Neural crest cell (in vitro differentiated cells): ENCODE data around the gene SRGAP3. TPM values are rescaled to one million over a fixed set of nuclear protein-coding genes. Genes with fewer than 3 reads are reported as not detected.

Source experiments
- DNase-seq: peaks from one replicate; pipeline ENCODE4 v3.0.0; 2021; ENCODE audit warnings: low read depth, mixed read lengths, low spot score
- H3K27ac Mint-ChIP-seq: one replicate; pipeline ENCODE4 v1.8.0; 2021; ENCODE audit warnings: mild to moderate bottlenecking, mixed read lengths; ENCODE audit not compliant: unreplicated experiment
- H3K27me3 Mint-ChIP-seq: 2 replicates; pipeline ENCODE4 v1.8.0; 2021; ENCODE audit warnings: low read depth, mild to moderate bottlenecking, mixed read lengths
- H3K36me3 Mint-ChIP-seq: 2 replicates; pipeline ENCODE4 v1.8.0; 2021; ENCODE audit warnings: low read depth, mild to moderate bottlenecking, mixed read lengths
- H3K4me1 Mint-ChIP-seq: 2 replicates; pipeline ENCODE4 v1.8.0; 2021; ENCODE audit warnings: mixed read lengths
- H3K4me3 Mint-ChIP-seq: one replicate; pipeline ENCODE4 v1.8.0; 2021; ENCODE audit warnings: mild to moderate bottlenecking, mixed read lengths
- H3K9me3 Mint-ChIP-seq: 2 replicates; pipeline ENCODE4 v1.8.0; 2021; ENCODE audit warnings: mixed read lengths
- CTCF ChIP-seq: fragments of 200-600 bp; sonication (generic); conservative IDR thresholded peaks from 2 replicates; pipeline ENCODE4 v1.5.0; 2021; ENCODE audit warnings: antibody characterized with exemption, mild to moderate bottlenecking
- total RNA-seq: library from RNA; stranded (reverse); gene quantifications from 2 replicates; pipeline ENCODE4 v1.2.1, GENCODE V29; 2021

SRGAP3 gene
- total RNA-seq, 1 donor from 2014 or later, result 58.4 TPM

- peaks cover 54% of the 10 kb centered on the region for H3K4me1 Mint-ChIP-seq
Observed at GRCh38 chr3:9224490-9224889, 25.0 kb downstream of the SRGAP3 start.

GRCh38 chr3:9223672-9224071, 25.8 kb downstream of the SRGAP3 start:
- Mint-ChIP-seq H3K4me1 (peaks cover 53% of the 10 kb centered on the region), H3K27ac (no peak overlapping the region), H3K4me3 (no peak overlapping the region), H3K36me3 (peaks cover 3% of the 10 kb centered on the region), H3K27me3 (no peaks in the 10 kb centered on the region), H3K9me3 (no peaks in the 10 kb centered on the region)
- no peak for TF ChIP-seq CTCF
- no peak for DNase-seq

More at GRCh38 chr3:9224490-9224889, 25.0 kb downstream of the SRGAP3 start:
- H3K9me3 Mint-ChIP-seq, result no peaks in the 10 kb centered on the region
- TF ChIP-seq CTCF, result no peak
- DNase-seq, result no peak
- no peak overlapping the region for H3K4me3 Mint-ChIP-seq
- no peaks in the 10 kb centered on the region for H3K27me3 Mint-ChIP-seq
- H3K36me3 Mint-ChIP-seq, result peaks cover 3% of the 10 kb centered on the region
- no peak overlapping the region for H3K27ac Mint-ChIP-seq

- Mint-ChIP-seq H3K36me3 (peaks cover 3% of the 10 kb centered on the region), H3K9me3 (no peaks in the 10 kb centered on the region), H3K4me1 (peaks cover 55% of the 10 kb centered on the region)
Observed at GRCh38 chr3:9222956-9223639, 26.3 kb downstream of the SRGAP3 start.

GRCh38 chr3:9222049-9222448, 27.4 kb downstream of the SRGAP3 start:
- Mint-ChIP-seq H3K27me3 (no peaks in the 10 kb centered on the region), H3K4me3 (no peak overlapping the region), H3K4me1 (peaks cover 59% of the 10 kb centered on the region), H3K36me3 (peaks cover 3% of the 10 kb centered on the region), H3K27ac (no peak overlapping the region), H3K9me3 (no peaks in the 10 kb centered on the region)
- no peak for TF ChIP-seq CTCF
- no peak for DNase-seq

More at GRCh38 chr3:9222956-9223639, 26.3 kb downstream of the SRGAP3 start:
- DNase-seq, result no peak
- H3K4me3 Mint-ChIP-seq, result no peak overlapping the region
- no peak overlapping the region for H3K27ac Mint-ChIP-seq
- no peaks in the 10 kb centered on the region for H3K27me3 Mint-ChIP-seq
- TF ChIP-seq CTCF, result no peak

- H3K4me3 Mint-ChIP-seq, result no peak overlapping the region
- DNase-seq, result no peak
- no peaks in the 10 kb centered on the region for H3K9me3 Mint-ChIP-seq
- TF ChIP-seq CTCF, result no peak
- no peaks in the 10 kb centered on the region for H3K27me3 Mint-ChIP-seq
- no peak overlapping the region for H3K27ac Mint-ChIP-seq
- H3K4me1 Mint-ChIP-seq, result peaks cover 64% of the 10 kb centered on the region
- H3K36me3 Mint-ChIP-seq, result peaks cover 3% of the 10 kb centered on the region
Observed at GRCh38 chr3:9218514-9218846, 31.0 kb downstream of the SRGAP3 start.
